GM19467 (cell line): Measurements from ENCODE around the gene S100A1.
"Not testable (repeated sequence)": the region's sequence is repeated elsewhere in the genome, so short reads cannot be mapped to it uniquely, and the experiment has no call there.

Experiments used
- ATAC-seq: cut with Tn5 transposase; IDR thresholded peaks from one replicate; pipeline ENCODE4 v1.9.1; 2021; ENCODE audit warnings: mild to moderate bottlenecking, moderate library complexity; ENCODE audit not compliant: unreplicated experiment

The S100A1 gene

GRCh38 chr1:153627715-153628626 lies at the start of gene S100A1:
S100A1 (plus strand) TSS chr1:153628434; CDS start chr1:153630522, 2,088 bp downstream.
- no peak for ATAC-seq

DNA sequence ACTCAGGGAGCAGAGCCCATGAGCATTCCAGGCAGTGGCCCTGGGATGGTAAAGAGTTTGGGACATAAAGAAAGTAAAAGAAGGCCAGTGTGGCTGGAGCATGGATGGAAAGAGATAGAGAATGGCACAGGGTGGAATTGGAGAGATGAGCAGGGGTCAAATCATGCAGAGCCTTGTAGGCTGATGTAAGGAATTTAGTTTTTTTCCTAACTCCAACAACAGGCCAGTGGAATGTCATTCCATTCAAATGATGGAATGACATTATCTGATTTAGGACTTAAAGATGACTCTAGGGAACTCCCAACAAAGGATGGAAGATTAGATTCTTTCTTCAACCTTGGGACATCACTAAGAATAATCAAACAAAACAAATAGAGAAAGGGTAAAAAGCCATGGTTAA lies 49.7 kb upstream of the S100A1 start:
- ATAC-seq: no peak

- no peak for ATAC-seq
Observed at GRCh38 chr1:153578936-153579335, 49.3 kb upstream of the S100A1 start.

- ATAC-seq: not testable (repeated sequence)
Observed at GRCh38 chr1:153582836-153583235, 45.4 kb upstream of the S100A1 start.

- not testable (repeated sequence) for ATAC-seq
Observed at GRCh38 chr1:153583514-153583913, 44.7 kb upstream of the S100A1 start.

- ATAC-seq: no peak
Observed at GRCh38 chr1:153583976-153584375, 44.3 kb upstream of the S100A1 start.

DNA sequence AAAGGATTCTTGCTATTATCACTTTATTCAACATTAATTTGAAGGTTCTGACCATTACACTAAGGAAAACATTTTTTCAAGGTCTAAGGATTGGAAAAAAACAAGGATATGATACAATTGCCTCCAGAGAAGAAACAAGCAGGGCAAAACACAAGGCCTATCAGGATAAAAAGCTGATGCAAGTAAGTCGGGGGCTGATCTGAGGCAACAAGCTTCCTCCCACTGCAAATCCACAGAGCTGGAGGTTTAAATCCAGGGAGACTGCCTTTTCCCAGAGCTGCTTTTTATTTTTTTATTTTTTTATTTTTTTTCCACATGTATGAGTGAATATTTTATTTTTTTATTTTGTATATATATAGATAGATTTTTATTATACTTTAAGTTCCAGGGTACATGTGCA lies 43.2 kb upstream of the S100A1 start:
- ATAC-seq: no peak

DNA sequence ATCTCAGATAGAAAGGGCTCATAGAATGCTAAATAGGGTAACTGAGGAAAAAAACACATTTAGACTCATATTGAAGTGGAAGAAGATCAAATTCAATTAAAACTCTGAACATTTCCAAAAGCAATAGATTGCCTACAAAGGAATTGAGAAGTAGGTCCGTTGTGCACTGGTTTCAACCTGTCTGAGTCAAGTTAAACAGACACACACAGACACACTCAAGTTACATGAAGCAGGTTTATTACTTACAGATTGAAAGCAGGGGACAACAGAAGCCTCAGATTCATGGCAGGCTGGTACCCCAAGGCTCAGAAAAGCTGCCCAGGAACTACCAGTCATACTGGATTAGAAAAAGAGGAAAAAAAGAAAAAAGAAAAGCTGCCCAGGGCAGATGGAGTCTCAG lies 41.9 kb upstream of the S100A1 start:
- ATAC-seq: no peak

- no peak for ATAC-seq
Observed at GRCh38 chr1:153587314-153587713, 40.9 kb upstream of the S100A1 start.

DNA sequence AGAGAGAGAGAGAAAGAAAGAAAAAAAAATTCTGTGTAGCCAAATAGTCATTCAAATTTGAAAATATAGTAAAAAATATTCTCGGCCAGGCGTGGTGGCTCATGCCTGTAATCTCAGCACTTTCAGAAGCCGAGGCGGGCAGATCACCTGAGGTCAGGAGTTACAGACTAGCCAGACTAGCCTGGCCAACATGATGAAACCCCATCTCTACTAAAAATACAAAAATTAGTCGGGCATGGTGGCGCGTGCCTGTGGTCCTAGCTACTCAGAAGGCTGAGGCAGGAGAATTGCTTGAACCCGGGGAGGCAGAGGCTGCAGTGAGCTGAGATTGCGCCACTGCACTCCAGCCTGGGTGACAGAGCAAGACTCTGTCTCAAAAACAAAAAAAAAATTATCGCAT lies 40.2 kb upstream of the S100A1 start:
- ATAC-seq: not testable (repeated sequence)

DNA sequence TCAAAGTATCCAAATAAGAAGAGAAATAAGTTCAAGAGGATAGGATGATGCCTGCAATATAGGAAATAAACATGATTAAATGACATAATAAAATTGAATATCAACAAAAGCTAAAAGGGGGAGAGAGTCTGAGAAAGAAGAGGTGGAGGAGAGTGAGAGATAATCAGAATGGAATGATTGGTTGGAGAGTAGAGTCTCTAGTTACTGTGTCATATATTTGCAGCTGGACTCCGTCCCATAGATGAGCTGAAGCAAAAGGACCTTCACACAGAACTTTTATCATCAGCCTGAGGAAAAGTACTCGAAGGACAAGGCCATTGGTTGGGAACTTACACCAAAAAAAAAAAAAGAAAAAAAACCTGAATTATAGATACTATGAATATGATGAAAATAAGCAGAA lies 39.8 kb upstream of the S100A1 start:
- ATAC-seq: no peak

- ATAC-seq: no peak
Observed at GRCh38 chr1:153592748-153593147, 35.5 kb upstream of the S100A1 start.

DNA sequence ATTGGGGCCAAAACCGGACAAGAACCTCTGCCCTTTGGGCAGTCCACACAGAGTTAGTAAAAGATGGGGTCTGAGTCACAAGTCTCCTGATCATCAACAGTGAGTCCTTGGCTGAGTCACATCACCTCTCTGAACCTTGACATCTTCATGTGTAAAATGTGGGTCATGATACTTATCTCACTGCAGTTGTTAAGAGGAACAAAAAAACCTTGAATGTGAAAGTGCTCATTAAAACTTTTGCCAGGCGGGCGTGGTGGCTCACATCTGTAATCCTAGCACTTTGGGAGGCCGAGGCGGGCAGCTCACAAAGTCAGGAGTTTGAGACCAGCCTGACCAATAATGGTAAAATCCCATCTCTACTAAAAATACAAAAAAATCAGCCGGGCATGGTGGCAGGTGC lies 31.0 kb upstream of the S100A1 start:
- ATAC-seq: no peak

DNA sequence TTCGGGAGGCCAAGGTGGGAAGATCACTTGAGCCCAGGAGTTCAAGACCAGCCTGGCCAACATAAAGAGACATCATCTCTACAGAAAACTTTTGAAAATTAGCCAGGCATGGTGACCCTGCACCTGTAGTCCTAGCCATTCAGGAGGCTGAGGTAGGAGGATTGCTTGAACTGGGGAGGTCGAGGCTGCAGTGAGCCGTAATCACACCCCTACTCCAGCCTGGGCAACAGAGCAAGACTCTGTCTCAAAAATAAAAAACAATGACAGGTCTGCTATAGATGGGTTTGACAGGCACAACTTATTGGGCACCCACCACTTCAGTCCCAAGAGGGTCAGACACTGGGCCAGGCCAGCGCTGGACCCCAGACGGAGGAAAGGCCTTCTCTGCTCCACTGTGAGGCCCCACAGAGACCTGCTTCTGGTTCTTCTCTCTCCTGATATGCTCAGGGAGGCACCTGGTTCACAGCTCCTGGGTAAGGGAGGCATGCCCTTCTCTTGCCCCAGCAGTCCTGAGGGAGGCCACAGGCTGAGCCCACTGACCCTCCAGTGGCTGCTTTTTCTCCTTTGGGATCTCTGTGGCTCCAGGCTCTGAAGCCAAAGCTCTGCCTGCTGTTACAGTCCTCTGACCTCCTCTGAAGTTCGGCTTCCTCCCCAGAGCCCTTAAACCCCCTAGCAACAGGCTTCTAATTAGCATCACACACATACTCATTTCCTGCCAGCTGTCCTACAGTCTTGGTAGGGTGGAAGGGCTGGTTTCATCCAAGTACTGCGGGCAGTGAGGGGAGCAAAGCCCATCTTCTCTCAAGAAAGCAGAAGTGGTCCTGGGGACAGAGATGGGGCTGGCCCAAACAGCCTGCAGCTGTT lies 29.7 kb upstream of the S100A1 start:
- ATAC-seq: peak; percentile 98

- no peak for ATAC-seq
Observed at GRCh38 chr1:153599847-153600246, 28.4 kb upstream of the S100A1 start.

DNA sequence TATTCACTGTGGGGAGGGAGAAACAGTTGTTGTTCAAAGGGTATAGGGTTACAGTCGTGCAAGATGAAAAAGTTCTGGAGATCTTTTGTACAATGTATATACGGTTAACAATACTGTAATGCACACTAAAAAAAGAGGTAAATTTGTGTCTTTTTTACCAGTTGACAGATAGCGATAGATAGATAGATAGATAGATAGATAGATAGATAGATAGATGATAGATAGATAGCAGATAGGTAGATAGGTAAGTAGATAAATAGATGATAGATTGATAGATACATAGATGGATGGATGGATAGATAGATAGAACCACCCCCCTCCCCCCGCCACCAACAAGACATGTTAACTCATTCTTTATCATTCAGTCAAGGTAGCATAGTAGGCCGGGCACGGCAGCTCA lies 25.5 kb upstream of the S100A1 start:
- no peak for ATAC-seq

DNA sequence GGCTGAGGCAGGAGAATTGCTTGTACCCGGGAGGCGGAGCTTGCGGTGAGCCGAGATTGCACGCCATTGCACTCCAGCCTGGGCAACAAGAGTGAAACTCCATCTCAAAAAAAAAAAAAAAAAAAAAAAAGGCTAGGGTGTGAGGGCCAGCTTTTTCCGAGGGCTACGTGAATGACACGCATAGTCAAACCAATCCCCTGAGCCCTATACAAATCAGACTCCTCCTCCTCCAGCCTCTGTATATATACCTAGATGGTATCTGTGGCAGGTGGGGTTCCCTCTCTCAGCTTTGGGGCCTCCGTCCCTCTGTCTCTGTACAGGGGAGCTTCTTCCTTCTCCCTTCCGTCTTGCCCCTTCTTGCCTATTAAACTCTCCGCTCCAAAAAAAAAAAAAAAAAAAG lies 22.0 kb upstream of the S100A1 start:
- ATAC-seq: no peak

DNA sequence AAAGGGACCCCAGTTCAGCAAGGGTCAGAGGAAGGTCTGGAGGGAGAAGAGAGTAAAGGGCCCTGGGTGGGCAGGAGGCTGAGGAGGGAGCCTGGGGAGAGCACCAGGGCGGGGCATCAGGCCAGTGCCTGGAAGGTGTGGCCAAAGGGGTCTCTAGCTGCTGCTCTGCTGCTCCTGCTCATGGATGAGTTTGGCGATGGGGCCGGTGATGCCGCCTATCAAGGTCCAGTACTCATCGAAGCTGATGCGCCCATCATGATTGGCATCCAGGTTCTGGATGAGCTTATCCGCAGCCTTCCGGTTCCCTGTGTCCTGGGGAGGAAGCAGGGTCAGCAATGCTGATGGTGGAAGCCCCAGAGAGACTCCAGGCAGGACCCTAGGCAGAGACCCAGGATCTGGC lies 20.9 kb upstream of the S100A1 start:
- no peak for ATAC-seq

DNA sequence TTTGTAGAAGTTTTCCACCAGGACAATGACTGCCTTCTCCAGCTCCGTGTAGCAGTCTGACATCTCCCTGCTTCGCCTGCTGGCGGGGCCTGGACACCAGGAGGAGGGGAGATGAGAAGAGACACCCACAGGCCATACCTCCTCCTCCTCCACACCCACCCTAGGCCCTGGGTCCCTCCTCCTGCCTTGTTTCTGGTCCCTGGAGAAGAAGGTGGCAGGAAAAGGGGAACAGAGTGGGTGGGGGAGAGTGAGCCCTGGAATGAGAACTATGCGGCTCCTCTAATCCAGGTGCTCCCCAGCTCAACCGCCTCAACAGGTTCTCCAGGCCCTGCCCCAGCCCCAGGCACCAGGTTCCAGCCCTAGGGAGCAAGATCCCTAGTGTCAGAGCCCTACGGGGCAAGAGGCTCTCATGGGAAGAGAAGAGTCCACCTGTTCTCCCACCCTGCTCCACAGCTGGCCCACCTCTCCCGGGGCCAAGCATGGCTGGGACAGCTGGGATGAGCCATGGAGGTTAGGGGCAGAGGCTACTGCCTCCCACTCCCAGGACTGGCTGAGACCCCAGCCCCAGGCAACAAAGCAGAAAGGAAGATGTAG lies 20.0 kb upstream of the S100A1 start:
- ATAC-seq: no peak

- no peak for ATAC-seq
Observed at GRCh38 chr1:153608742-153609584, 19.3 kb upstream of the S100A1 start.

GRCh38 chr1:153609585-153609907 lies 18.7 kb upstream of the S100A1 start:
- no peak for ATAC-seq
